ENCODE measurements around the gene RPLP2.

RPLP2 gene

DNA sequence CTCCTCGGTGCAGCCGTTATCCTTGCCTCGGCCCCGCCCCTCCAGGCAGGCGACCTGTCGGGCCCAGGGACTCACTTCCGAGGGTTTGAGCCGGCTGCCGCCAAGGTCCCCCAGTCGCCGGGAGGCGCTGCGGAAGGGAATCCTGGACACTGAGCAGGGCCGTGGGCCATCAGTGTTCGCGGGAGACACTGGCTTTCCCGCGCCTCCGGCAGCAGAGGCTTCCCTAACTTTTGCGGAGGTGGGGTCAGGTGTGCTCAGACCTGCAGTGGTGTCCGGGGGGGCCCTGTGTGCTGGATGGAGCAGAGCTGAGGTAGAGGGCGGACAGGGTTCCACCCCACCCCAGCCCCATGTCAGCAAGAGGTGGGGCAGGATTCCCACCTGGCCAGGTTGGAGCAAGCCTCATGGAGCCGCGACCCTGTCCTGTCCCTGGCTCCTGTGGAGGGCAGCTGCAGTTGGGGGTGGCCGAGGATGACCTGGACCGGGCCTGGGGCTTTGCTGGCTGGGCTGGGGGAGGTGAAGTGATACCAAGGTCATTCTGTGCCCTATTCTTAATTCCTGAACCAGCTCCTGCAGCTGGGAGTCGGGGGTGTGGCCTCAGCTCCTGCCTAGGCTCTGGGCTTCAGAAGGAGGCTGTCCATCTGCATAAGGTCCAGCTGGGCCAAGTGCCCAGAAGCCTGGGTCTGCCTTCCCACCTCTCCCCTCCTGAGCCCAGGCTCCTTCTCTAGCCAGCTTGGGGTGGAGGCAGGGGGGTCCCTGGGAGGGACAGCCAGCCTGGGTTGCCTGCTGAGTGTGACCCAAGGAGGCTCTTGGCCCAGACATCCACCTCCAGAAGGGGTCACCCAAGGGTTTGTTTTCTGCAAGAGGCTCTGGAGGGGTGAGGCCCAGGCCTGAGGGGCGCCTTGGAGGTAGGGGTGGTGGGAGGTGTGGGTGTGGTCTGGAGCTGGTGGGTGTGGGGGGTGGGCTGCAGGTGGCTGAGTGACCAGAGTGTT lies 41.3 kb downstream of the RPLP2 start:
- no peak for DNase-seq (ENCODE audit: low read depth)

DNA sequence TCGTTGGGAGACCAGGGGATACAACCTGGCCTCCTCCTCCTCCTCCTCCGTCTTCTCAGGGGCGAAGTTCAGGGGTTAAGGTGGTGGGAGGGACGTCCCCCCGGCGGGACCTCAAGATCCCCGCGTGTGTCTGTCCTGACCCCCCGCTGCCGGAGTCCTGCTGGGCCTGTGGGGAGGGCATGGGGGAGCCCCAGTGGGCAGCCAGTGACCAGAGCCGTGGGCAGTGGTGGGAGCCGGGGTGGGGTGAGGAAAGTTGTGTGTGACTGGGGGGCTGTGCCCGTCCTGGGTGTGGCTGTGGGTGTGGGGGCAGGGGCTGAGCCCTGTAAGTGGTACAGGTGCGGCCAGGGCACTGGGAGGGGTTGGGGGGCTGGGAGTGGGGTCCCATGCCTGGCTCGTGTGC lies 43.0 kb downstream of the RPLP2 start:
- no peak for DNase-seq (ENCODE audit: low read depth)

DNA sequence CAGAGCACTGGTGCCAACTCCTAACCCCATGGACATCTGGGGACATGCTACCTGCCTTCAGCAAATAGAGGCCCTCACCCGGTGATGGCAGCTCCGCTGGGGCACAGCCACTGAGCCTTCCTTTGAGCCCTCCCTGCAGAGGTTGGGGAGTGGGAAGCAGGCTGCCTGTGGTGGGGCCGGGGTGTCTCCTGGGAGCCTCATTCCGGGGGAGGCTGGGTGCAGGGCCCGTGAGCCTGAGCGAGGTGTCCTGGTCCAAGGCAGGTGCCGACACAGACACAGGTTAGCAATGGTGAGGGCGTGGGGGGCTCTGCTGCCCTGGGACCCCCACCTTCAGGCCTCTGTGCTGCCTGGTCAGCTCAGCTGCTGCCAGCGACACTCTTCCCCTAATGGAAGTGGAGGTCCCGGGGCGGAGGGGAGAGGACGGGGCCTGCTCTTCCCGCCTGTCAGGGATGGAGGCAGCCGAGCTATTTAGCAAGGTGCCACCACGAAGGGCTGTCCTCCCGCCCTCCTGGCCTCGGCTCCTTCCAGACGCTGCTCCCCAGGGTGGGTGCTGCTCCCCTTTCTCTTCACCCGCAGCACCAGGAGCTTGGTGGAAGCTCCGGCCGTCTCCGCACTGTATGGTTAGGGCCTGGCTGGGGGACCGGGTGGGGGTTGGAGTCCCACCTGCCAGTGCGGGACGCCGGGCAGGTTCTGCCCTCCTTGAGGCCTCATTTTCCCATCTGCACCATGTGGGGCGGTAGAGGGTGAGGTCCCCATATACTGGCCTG lies 44.1 kb downstream of the RPLP2 start:
- DNase-seq (ENCODE audit: low read depth), result no peak

DNA sequence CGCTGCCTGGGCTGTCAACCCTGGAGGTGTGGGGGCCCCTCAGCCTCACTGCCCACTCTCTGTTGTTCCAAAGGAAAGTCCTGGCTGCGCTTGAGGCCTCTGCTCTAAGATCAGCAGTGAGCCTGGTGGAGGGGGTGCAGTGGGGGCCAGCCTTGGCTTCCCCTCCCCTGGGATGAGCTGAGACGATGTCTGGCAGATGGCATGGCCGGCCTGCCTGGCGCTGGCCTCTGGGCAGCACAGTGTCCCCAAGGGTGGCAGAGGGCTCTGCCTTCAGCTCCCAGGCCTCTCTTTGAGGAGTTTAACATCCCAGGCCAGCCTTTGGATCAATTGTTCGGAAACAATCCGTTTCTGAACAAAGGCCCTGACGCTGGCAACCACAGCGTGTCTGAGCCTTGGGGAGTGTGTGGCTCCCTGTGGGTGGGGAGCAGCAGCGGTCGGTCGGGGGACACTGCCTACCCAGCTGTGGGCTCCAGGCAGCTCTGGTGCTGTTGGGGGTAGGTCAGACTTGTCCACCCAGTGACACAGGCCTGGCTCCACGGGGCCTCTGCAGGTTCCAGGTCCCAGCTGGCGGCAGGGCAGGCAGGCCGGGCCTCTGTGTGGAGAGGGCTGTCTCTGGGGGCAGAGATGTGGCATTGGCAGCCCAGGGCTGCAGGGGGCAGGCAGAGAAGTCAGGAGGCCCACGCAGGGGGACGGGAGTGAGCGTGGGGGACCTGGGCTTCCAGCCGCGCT lies 45.0 kb downstream of the RPLP2 start:
- DNase-seq (ENCODE audit: low read depth), result no peak

GRCh38 chr11:855330-855674 lies 45.5 kb downstream of the RPLP2 start:
- DNase-seq (ENCODE audit: low read depth), result no peak

- DNase-seq (ENCODE audit: low read depth), result no peak
Observed at GRCh38 chr11:855796-856195, 46.0 kb downstream of the RPLP2 start.

DNA sequence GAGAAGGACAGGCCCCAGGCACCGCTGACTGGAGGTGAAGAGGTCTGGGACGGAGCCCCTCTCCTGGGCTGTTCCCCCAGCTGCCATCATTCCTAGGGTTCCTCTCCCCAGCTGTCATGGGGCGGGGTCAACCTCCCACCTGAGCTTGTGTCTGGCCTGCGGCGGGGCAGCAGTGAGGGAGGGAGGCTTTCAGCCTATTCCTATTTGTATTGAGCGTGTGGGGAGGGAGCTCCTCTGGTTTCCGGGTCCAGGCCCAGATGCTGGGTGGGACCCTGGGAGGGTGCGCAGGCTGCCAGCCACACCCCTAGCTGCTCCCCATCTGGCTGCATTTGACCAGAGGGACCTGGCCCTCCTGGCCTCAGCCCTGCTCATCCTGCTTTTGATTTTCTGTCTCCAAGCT lies 46.6 kb downstream of the RPLP2 start:
- DNase-seq (ENCODE audit: low read depth), result no peak

DNA sequence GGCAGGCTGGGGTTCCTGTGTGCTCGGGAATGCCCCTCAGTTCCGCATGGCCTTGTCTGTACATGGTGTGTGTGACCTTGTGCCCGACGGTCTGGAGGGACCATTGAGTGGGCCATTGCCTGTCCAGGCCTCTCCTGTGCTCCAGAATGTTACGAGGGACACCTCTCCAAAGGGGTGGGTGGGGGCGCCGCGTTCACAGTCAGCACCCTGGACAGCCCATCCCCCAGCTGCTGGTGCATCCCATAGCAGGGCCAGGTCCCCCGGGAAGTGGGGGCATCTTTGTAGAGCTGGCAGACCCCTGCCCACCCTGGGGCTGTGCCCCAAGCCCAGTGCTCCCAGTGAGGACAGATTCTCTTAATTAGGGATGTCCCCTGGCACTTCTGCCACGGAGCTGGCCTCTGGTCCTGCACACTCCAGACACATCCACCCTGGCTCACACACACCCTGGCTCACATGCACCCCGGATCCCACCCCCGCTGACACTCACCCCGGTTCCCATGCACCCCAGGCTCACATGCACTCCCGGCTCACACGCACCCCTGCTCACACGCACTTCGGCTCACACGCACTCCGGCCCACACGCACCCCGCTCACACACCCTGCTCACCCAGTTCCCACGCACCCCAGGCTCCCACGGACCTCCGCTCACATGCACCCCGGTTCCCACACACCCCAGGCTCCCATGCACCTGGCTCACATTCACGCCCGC lies 48.4 kb downstream of the RPLP2 start:
- DNase-seq (ENCODE audit: low read depth), result no peak

GRCh38 chr11:858762-859339 lies 49.1 kb downstream of the RPLP2 start:
- no peak for DNase-seq (ENCODE audit: low read depth)

DNA sequence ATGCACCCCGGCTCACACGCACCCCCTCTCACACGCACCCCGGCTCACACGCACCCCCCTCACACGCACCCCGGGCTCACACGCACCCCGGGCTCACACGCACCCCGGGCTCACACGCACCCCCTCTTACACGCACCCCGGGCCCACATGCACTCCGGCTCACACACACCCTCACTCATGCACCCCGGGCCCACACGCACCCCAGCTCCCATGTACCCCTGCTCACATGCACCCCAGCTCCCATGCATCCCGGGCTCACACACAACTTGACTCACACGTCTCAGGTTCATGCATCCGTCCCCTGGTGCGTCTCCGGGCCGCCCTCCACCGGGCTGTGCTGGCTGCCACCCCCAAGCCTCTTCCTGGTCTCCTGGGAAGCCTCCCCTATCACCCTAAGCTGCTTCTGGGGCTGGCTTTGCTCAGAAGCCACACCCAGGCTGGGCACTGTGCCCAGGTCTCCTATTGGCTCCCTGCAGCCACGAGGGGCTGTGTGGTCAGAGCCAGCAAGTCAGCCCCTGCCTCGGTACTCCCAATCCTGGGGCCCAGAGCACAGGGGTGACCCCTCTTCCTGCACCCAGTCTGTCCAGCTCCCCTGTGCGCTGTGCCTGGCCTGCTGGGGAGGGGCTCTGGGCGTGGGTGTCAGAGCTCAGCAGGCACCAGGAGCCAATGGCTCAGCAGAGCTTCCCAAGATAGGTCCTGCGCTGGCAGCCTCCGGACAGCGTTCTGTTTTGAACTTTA lies 49.8 kb downstream of the RPLP2 start:
- DNase-seq (ENCODE audit: low read depth), result peak; percentile 82

DNA sequence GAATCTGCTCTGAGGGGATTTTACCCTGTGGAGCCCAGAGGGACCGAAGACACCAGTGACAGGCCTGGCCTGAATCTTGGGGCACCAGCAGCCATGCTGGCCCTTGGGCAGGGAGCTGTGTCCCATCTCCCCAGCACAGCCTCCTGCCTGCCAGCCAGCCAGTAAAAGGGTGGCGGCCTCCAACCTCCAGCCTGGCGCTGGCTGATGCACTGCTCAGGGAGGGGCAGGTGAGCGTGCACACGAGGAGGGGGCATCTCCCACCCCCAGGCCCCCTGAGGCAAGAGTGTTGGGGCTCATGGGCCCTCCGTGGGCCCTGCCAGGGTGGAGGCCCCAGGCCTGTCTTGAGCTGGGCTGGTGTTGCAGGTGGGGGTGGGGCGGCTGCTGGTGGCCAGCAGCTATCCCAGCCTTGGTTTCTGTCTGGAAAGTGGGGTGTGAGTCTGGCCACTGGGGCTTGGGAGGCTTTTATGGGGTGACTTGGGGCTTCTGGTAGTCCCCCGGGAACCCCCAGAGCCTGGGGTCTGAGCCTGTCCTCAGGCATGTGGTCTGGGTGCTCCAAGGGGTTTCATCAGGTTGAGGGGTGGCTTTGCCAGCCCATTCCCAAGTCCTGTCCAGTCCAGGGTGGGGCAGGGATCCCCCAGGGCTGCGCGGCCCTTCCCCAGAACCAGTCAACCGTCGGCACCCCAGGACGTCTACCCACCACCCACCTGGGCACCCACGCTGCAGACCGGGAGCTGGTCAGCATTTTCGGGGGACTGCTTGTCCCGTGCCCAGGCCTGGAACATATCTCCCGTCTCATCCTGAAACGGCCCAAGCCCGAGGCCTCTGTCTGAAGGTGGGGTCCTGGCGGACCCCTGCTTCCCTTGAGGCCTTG lies 50.7 kb downstream of the RPLP2 start:
- DNase-seq (ENCODE audit: low read depth), result no peak

- DNase-seq (ENCODE audit: low read depth), result no peak
Observed at GRCh38 chr11:861105-861479, 51.3 kb downstream of the RPLP2 start.

DNA sequence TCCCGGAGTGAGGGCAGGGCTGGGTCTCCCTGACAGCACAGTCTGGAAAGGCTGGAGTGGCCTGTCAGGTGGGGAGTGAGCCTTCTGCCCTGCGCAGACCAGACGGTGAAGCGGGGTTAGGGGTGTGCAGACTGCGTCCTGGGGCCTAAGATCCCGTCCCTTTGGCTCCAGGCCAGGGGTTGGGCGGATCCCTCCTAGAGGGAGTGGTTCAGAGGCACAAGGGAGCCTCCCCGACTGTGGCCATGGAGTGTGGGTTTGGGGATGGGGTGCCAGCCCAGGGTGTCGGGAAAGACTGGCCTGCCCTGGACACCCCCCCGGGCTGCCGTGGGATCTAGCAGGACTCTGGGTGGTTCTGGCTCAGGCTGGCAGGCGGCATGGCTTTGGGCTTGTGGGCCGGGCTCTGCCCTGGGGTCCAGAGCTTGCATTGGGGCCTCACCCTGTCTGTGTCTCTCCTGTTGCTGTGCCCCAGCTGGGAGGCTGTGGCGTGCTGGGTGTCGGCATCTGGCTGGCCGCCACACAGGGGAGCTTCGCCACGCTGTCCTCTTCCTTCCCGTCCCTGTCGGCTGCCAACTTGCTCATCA lies 52.4 kb downstream of the RPLP2 start:
- DNase-seq (ENCODE audit: low read depth), result no peak
